HUES64 (cell line): ENCODE measurements around the gene MRM2.

Experiments
- H3K27ac ChIP-seq: 2 replicates; pipeline ENCODE4 v1.7.0; 2013; ENCODE audit warnings: low read depth, low read length, inconsistent platforms
- H3K27me3 ChIP-seq: 2 replicates; pipeline ENCODE4 v1.6.1; 2013; ENCODE audit warnings: mild to moderate bottlenecking, low read length; ENCODE audit not compliant: insufficient read depth
- H3K36me3 ChIP-seq: 2 replicates; pipeline ENCODE4 v1.6.1; 2013; ENCODE audit warnings: mild to moderate bottlenecking, low read length; ENCODE audit not compliant: insufficient read depth
- H3K4me1 ChIP-seq: 2 replicates; pipeline ENCODE4 v1.6.1; 2013; ENCODE audit warnings: mild to moderate bottlenecking, low read length, moderate library complexity; ENCODE audit not compliant: insufficient read depth
- H3K4me3 ChIP-seq: 2 replicates; pipeline ENCODE4 v1.5.1; 2013; ENCODE audit warnings: mild to moderate bottlenecking, low read length, moderate library complexity
- H3K9ac ChIP-seq: 2 replicates; pipeline ENCODE4 v1.6.1; 2013; ENCODE audit warnings: mild to moderate bottlenecking, low read depth, low read length
- H3K9me3 ChIP-seq: 2 replicates; pipeline ENCODE4 v1.6.1; 2013; ENCODE audit warnings: low read depth, low read length; ENCODE audit not compliant: insufficient read depth
- WGBS: fragments of 150-250, 120-280 bp; methylation state at CpG from one replicate; pipeline ENCODE4 v1.1.7; 2013; ENCODE audit warnings: missing lambda C conversion rate; 5-methylcytosine and 5-hydroxymethylcytosine counted together

The MRM2 gene

GRCh38 chr7:2201128-2201527 lies 40.9 kb downstream of the MRM2 start:
- no peaks in the 10 kb centered on the region for H3K9me3 ChIP-seq
- H3K4me3 ChIP-seq: no peak overlapping the region
- no peak overlapping the region for H3K9ac ChIP-seq
- H3K27ac ChIP-seq: no peak overlapping the region
- peaks cover 39% of the 10 kb centered on the region for H3K36me3 ChIP-seq
- H3K27me3 ChIP-seq: no peaks in the 10 kb centered on the region
- H3K4me1 ChIP-seq: no peaks in the 10 kb centered on the region
- 97% methylated on average over 10 of the region's 10 CpGs for WGBS

- Histone ChIP-seq H3K27me3 (no peaks in the 10 kb centered on the region), H3K9me3 (peaks cover under 1% of the 10 kb centered on the region; the same call in 1 of the 2 replicates), H3K4me3 (no peak overlapping the region), H3K4me1 (no peaks in the 10 kb centered on the region), H3K9ac (no peak overlapping the region), H3K27ac (no peak overlapping the region), H3K36me3 (peaks cover 42% of the 10 kb centered on the region)
- WGBS: 96% methylated on average over 18 of the region's 18 CpGs
Measured at GRCh38 chr7:2200584-2200980, 41.4 kb downstream of the MRM2 start.

- Histone ChIP-seq H3K27ac (no peak overlapping the region), H3K36me3 (peaks cover 47% of the 10 kb centered on the region), H3K9me3 (peaks cover 2% of the 10 kb centered on the region; the same call in 1 of the 2 replicates), H3K4me1 (no peaks in the 10 kb centered on the region), H3K27me3 (no peaks in the 10 kb centered on the region), H3K4me3 (no peak overlapping the region), H3K9ac (no peak overlapping the region)
- 91% methylated on average over 25 of the region's 25 CpGs for WGBS
Measured at GRCh38 chr7:2199956-2200583, 41.9 kb downstream of the MRM2 start.

GRCh38 chr7:2199528-2199927 lies 42.5 kb downstream of the MRM2 start:
- Histone ChIP-seq H3K27ac (no peak overlapping the region), H3K4me1 (no peaks in the 10 kb centered on the region), H3K36me3 (peaks cover 49% of the 10 kb centered on the region), H3K27me3 (no peaks in the 10 kb centered on the region), H3K9ac (no peak overlapping the region), H3K4me3 (no peak overlapping the region), H3K9me3 (peaks cover 2% of the 10 kb centered on the region; the same call in 1 of the 2 replicates)
- 93% methylated on average over 16 of the region's 16 CpGs for WGBS

GRCh38 chr7:2198760-2199159 lies 43.2 kb downstream of the MRM2 start:
- H3K4me1 ChIP-seq: no peaks in the 10 kb centered on the region
- no peak overlapping the region for H3K27ac ChIP-seq
- peaks cover 2% of the 10 kb centered on the region; the same call in 1 of the 2 replicates for H3K9me3 ChIP-seq
- H3K9ac ChIP-seq: no peak overlapping the region
- peaks cover 47% of the 10 kb centered on the region for H3K36me3 ChIP-seq
- no peak overlapping the region for H3K4me3 ChIP-seq
- 93% methylated on average over 10 of the region's 10 CpGs for WGBS
- H3K27me3 ChIP-seq: no peaks in the 10 kb centered on the region

- Histone ChIP-seq H3K27me3 (no peaks in the 10 kb centered on the region), H3K4me3 (no peak overlapping the region), H3K9me3 (peaks cover 2% of the 10 kb centered on the region; the same call in 1 of the 2 replicates), H3K9ac (no peak overlapping the region; the same call in 1 of the 2 replicates), H3K4me1 (no peaks in the 10 kb centered on the region), H3K36me3 (peaks cover 44% of the 10 kb centered on the region), H3K27ac (no peak overlapping the region)
- 94% methylated on average over 15 of the region's 15 CpGs for WGBS
Measured at GRCh38 chr7:2198206-2198605, 43.8 kb downstream of the MRM2 start.

- Histone ChIP-seq H3K9ac (no peak overlapping the region), H3K27me3 (no peaks in the 10 kb centered on the region), H3K4me1 (no peaks in the 10 kb centered on the region), H3K36me3 (peaks cover 47% of the 10 kb centered on the region), H3K9me3 (peaks cover 2% of the 10 kb centered on the region; the same call in 1 of the 2 replicates), H3K4me3 (no peak overlapping the region), H3K27ac (no peak overlapping the region)
- 95% methylated on average over 19 of the region's 21 CpGs for WGBS
Measured at GRCh38 chr7:2197436-2198155, 44.4 kb downstream of the MRM2 start.

- Histone ChIP-seq H3K9ac (no peak overlapping the region), H3K9me3 (peaks cover 2% of the 10 kb centered on the region; the same call in 1 of the 2 replicates), H3K27ac (no peak overlapping the region), H3K27me3 (no peaks in the 10 kb centered on the region), H3K36me3 (peaks cover 51% of the 10 kb centered on the region), H3K4me3 (no peak overlapping the region), H3K4me1 (no peaks in the 10 kb centered on the region)
- WGBS: 92% methylated on average over 32 of the region's 32 CpGs
Measured at GRCh38 chr7:2196381-2197378, 45.3 kb downstream of the MRM2 start.

- no peaks in the 10 kb centered on the region for H3K27me3 ChIP-seq
- WGBS: 94% methylated on average over 13 of the region's 13 CpGs
- H3K4me3 ChIP-seq: no peak overlapping the region
- peaks cover 2% of the 10 kb centered on the region; the same call in 1 of the 2 replicates for H3K9me3 ChIP-seq
- no peak overlapping the region for H3K27ac ChIP-seq
- no peak overlapping the region for H3K9ac ChIP-seq
- H3K4me1 ChIP-seq: no peaks in the 10 kb centered on the region
- H3K36me3 ChIP-seq: peaks cover 53% of the 10 kb centered on the region
Measured at GRCh38 chr7:2195400-2196246, 46.4 kb downstream of the MRM2 start.

GRCh38 chr7:2193575-2194305 lies 48.3 kb downstream of the MRM2 start:
- Histone ChIP-seq H3K9me3 (peaks cover 8% of the 10 kb centered on the region; the same call in 1 of the 2 replicates), H3K36me3 (peaks cover 47% of the 10 kb centered on the region), H3K27ac (no peak overlapping the region), H3K4me3 (no peak overlapping the region), H3K27me3 (no peaks in the 10 kb centered on the region), H3K9ac (no peak overlapping the region), H3K4me1 (no peaks in the 10 kb centered on the region)
- 89% methylated on average over 19 of the region's 19 CpGs for WGBS
